NCI-H345 treated with DMSO at 0.1 percent for 48 hours (cell line): ENCODE results near the gene BIN1.

Experiments used
- DNase-seq: peaks from one replicate; lab custom pipeline; 2025; ENCODE audit not compliant: unreplicated experiment; lab: John Stamatoyannopoulos, UW

BIN1 gene

GRCh38 chr2:127078666-127079270 lies 28.2 kb downstream of the BIN1 start:
- no peak for DNase-seq

- DNase-seq: no peak
Measured at GRCh38 chr2:127078028-127078427, 28.9 kb downstream of the BIN1 start.

- DNase-seq: no peak
Measured at GRCh38 chr2:127076924-127077323, 30.0 kb downstream of the BIN1 start.

GRCh38 chr2:127076290-127076689 lies 30.7 kb downstream of the BIN1 start:
- DNase-seq: no peak

GRCh38 chr2:127075821-127076220 lies 31.1 kb downstream of the BIN1 start:
- DNase-seq: no peak

GRCh38 chr2:127074936-127075335 lies 32.0 kb downstream of the BIN1 start:
- no peak for DNase-seq

- DNase-seq: no peak
Measured at GRCh38 chr2:127074358-127074757, 32.6 kb downstream of the BIN1 start.

- DNase-seq: no peak
Measured at GRCh38 chr2:127072970-127073369, 34.0 kb downstream of the BIN1 start.

GRCh38 chr2:127072396-127072795 lies 34.6 kb downstream of the BIN1 start:
- DNase-seq: no peak

- DNase-seq: no peak
Measured at GRCh38 chr2:127071901-127072328, 35.0 kb downstream of the BIN1 start.

- DNase-seq: no peak
Measured at GRCh38 chr2:127070221-127070620, 36.7 kb downstream of the BIN1 start.

- DNase-seq: no peak
Measured at GRCh38 chr2:127069536-127069935, 37.4 kb downstream of the BIN1 start.

GRCh38 chr2:127069003-127069402 lies 38.0 kb downstream of the BIN1 start:
- no peak for DNase-seq

GRCh38 chr2:127068351-127068741 lies 38.6 kb downstream of the BIN1 start:
- DNase-seq: no peak

GRCh38 chr2:127067620-127068350 lies 39.2 kb downstream of the BIN1 start:
- DNase-seq: no peak

- no peak for DNase-seq
Measured at GRCh38 chr2:127066942-127067341, 40.0 kb downstream of the BIN1 start.

GRCh38 chr2:127065940-127066318 lies 41.0 kb downstream of the BIN1 start:
- no peak for DNase-seq

- no peak for DNase-seq
Measured at GRCh38 chr2:127065299-127065939, 41.5 kb downstream of the BIN1 start.

- no peak for DNase-seq
Measured at GRCh38 chr2:127064642-127065250, 42.2 kb downstream of the BIN1 start.

GRCh38 chr2:127063701-127064590 lies 43.0 kb downstream of the BIN1 start:
- no peak for DNase-seq
